Midbrain (tissue), 1 donor: ENCODE measurements around the gene MYH10.

Experiments used
- DNase-seq: peaks from one replicate; lab custom pipeline; 2025; lab: John Stamatoyannopoulos, UW

MYH10 gene

DNA sequence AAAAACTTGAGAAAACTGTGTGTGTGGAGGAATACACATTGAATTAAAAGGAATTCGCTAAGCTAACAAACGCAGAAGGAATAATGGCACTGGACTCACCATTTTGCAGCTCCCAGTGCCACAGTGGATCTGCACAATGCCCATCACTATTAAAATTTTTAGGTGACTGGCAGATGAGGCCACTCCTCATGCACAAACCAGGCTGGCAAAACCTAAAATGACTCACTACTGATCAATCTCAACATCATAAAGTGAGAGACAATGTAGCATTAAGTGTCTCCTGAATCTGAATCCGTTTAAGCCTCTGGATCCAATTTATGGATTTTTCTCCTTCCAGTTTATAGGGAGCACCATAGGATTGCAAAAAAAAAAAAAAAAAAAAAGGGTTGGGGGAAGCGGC, 20.6 kb downstream of the MYH10 start:
- DNase-seq = no peak

DNA sequence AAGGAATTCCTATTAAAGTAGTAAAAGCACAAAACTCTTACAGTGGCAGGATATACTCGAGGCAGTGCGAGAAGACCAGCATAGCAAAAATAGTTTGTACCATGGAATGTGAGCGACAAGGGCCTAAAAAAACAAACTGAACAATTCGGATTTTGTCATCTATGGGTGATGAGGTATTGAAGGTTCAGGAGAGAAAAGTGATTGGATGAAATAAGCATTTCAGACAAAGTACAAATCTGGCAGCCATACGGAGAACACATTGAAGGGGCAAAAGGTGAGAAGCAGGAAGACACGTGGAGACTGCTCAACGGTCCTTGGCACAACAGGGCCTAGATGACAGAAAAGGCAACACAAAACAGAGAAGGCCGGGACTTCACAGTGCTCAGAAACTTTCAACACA, 22.5 kb downstream of the MYH10 start:
- DNase-seq = no peak

DNA sequence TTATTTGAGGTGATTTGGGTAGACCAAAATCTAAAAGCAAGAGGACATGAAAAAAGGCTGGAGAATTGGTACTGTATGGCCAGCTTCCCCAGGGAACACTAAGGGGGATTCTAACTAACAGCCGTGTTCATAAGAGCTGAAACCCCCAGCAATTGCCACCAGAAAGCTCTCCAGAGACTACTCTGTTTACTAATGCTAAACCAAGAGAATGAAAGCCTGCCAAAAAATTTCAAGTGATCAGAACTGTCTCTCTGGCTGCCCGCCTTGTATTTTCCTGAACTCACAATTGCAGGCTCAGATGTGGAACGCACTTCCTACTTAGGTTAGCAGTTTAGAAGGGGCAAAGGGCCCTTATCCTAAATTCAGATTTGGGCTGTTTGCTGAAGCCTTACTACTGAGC, 24.1 kb downstream of the MYH10 start:
- peak; percentile 4 for DNase-seq

DNA sequence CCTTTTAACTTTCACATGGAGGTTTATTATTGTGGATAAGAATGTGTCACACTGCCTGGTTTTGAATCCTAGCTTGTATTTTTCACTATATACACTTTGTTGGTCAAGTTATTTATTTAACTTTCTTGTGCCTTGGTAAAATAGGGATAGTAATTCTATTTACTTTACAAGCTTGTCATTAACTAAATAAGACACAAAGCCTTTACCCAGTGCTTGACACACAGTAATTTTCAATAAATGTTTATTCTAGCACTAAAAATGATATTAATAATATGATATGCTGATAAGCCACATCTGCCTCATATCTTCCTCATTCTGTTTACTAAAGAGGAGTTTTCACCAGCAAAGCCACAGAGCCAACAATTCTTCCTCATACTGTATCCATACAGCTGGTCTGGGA, 27.8 kb downstream of the MYH10 start:
- no peak for DNase-seq

DNA sequence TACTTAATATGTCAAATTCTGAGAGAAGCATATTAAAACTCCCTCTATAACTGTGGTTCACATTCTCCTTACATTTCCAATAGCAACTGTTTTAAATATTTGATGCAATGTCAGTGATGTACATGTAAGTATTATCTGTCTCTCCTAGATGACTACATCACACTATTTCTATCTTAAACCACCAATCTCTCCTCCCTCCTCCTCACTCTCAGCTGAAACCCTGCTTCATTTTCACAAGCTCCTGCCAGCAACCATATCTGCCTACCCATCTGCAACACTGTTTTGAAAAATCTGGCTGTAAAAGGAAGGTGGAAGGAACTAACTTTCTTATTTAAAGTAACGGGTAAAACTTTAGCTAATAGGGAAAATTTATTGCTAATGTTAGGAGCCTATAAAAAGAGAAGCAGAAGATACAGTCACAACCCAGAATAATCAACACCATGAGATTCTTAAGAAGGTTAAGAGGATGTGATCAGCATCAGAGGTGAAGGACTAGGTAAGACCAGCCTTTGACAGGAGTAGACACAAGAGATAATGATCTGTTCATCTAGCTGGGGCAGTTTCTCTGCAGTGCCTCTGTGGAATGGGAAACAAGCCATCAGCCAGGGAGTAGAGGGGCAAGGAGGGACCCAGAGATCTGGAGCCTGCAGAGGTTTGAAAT, 31.0 kb downstream of the MYH10 start:
- no peak for DNase-seq

DNA sequence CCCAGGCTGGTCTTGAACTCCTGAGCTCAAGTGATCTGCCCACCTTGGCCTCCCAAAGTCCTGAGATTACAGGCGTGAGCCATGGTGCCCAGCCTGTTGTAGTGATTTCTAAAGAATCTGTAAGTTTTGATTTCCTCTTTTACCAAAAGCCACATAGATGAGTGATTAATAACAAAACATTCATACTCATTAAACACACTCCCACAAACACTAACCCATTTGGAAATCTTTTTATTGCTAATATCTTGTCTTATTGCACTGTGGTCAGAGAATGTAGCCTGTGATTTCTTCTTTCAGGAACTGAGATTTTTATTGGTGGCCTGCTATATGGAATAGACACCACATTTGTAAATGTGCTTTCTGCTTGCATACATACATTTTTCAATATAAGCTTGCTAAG, 31.6 kb downstream of the MYH10 start:
- DNase-seq = no peak

DNA sequence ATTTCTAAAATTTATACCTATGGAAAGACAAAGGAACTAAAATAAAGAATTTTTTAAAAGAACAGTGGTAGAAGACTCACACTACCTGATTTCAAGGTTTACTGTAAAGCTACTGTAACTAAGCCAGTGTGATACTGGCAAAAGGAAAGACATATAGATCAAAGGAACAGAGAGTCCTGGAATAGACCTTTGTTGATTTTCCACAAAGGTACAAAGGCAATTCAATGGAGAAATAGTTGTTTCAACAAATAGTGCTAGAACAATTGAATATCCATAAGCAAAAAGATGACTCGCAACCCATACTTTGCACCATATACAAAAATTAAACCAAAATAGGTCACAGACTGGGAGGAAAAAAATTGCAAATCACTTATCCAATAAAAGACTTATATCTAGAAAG, 36.7 kb downstream of the MYH10 start:
- DNase-seq = no peak

DNA sequence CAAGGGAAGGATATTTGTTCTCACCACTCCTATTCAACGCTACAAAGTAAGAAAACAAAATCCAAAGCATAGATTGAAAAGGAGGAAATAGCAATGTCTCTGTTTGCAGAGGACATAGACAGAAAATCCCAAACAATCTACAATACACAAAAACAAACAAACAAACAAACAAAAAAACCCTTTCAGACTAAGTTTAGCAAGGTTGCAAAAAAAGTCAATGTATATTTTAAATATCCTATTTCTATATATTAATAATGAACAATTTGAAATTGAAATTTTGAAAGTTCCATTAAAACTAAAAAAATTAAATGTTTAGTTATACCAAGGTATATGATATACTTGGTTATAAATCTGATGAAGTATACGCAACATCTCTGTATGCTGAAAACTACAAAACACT, 37.2 kb downstream of the MYH10 start:
- no peak for DNase-seq

DNA sequence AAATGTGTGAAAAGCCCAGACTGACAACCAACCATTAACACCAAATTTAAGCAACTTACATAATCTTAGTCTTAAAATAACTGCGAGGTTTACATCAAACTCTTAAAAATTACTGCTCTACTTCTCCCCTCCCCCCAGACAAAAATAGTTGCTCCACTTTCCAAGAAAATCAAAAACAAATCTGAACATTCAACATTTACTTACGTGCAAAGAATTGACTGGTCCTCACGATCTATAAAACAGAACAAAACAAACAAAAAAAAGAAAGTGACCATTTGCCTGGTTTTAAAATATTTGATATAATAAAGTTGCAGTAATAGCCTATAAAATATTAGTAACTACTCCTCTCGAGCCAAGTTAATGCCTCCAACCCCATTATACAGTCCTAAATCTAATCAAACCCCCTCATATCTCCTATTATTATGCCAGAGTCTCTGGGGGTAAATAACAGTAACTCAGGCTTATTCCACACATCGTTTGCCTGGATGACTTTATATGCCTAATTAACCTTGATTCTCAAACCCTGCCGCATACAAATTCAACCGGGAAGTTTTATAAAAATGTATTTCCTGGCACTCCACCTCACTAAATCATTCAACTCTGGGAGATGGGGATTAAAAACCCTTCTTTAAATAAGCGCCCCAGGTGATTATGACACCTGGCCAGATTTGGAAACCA, 41.5 kb downstream of the MYH10 start:
- no peak for DNase-seq

DNA sequence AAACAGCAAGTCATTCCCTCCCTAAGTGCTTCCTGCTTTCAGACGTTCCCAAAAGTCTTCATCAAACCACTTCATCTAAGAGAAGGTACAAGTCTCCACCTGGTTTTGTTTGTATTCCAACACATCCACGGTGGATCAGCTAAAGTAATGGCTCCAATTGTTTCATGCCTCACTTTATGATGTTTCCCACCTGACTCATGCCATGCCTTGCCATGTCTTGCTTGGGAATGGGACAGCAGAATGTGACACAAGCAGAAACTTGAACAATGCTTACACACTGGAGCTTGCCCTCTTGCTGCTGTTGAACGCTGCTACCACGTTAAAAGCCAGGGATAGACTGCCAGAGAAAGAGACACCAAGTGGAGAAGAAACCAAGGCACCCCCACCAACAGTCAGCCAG, 43.8 kb downstream of the MYH10 start:
- DNase-seq = no peak

DNA sequence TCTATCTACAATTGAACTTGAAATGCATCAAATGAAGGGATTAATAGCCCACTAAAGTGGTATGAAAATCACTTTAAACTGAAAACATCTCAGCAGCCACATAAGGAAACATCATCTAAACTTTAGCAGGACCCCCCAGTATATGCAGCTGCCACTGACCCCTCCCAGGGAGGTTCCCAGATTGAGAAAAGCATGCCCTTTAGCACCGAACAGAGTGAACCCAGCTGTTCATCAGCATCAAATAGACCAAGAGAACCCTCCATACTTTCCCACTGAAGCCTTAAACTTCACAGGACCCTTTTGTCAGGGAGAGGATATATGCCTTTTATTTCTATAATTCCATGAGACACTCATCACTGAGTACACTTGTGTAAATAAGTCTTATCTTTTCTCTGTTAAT, 44.6 kb downstream of the MYH10 start:
- no peak for DNase-seq

DNA sequence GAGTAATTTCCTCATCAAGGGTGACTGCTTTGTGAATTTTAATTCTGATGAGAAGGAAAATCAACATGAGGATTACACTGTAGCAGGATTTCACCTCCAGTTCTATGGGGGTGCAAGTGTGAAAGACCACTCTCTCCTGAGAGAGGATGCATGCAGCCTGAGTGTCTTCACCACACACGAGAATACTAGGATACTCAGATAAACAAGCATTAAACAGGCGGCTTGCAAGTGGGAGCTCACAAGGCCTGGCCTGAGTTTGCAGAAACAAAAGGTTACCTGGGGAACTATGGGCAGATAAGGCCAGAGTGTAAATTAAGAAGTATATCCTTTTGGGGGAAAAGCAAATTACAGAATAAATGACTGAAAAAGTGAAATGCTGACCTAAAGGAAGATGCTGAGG, 46.6 kb downstream of the MYH10 start:
- no peak for DNase-seq

DNA sequence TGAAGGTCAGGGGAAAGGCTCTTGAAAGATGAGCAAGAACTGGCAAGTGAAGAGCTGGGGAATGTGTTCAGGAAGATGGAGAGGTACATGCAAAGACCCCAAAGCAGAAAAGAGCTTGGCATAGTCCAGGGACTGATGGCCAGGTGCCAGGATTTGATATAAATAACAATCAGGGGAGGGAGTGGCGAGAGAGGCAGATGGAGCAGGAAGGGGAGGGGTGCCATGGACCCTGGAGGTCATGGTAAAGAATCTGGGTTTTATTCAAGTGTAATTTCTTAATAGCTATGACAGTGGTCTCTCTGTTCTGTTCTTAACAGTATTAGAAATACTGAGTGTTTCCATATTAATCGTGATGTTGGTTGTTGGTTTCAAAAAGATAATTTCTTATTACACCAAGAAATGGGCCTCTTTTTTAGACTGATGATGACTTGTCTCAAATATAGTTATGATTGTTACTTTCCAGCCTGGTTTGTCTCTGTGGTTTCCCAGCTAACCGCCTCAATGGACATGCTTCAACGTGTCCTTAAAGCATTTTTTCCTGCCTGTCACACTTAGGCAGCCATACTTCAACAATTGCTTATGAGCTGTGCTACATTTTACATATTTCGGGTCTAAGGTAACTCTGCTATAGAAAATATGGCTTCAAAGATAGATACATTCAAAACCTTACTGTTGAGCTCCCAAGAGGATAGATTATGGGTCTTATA, 49.4 kb downstream of the MYH10 start:
- DNase-seq = no peak

DNA sequence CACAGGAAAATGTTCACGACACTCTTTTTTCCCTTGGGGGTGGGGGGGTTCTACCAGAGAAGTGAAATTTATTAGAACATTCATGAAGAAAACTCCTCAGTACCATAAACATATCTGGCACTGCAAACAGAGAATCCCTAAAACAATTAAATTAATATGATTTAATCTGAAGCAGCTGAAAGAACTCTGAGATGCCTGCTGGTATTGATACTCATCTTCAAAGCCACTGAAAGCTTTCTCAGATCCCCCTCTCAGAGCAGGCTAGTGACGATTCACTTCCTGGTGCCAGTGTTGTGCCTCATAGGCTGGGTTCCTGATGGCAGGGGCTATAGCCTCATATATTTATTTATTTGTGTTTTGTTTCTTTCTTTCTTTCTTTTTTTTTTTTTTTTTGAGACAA, 52.7 kb downstream of the MYH10 start:
- DNase-seq = no peak

DNA sequence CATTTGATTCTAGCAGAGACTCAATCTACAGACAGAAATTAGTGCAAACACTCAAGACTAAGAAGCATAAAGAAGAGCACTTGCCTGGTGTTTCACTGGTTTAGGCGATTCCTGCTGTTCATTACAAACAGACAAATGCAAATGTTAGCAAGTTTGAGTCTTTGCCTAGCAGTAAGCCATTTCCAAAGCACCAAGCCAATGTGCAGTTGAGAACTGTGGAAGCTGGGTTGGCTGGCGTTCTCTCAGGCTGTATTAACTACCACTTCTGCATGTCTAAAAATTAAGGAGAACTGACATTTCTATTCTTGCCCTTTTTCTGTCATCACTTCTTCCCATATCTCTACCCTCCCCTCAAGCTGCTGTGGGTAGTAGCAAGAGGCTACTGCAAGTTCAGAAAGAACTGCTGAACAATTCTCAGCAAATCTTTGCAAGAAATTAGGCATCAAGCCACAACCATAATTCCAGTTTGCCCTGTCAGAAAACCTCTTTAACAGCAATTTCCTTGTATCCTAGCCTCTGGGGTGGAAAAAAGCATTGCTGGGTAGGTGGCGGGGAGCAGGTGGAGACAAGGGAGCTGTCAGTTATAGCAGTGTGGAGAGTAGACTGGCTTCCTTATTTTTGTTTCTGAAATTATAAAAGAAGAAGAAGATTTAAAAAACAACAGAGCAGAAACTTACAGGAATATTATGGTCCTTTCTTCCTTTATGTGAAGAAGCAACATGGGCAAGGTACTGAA, 53.8 kb downstream of the MYH10 start:
- DNase-seq = no peak

DNA sequence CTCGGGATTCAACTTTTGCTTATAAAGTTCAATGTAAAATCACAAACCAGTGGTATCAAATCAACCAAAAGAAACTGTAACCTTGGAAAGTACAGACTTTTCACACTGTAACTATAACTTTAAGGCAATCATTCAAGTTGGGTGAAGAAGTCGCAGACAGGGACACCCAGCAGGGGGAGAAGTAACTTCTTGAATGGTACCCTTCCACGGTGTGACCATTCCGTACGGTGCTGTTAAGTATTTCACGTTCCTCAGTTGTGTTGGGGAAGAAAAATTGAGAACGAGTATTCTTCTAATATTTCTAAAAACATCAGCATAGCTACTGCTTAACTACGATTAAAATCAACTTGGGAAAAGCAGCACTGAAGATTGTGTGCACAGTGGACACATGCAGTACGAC, 55.8 kb downstream of the MYH10 start:
- no peak for DNase-seq

DNA sequence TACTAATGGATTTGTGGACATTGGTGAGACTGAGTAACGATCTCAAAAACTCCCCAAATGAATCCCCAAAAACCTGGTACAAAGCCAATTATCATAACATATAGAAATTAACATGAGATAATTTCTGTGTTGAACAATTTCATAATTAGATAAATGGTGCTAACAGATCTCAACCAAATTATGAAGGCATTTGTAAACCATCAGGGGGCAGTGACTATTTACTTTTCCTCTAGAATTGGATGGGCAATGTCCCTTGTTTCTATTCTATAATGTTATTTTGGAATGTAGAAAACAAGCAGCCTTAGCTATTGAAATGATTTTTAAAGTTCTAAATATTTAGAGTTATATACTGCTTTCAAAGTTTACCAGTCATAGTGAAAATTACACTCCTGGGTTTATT, 57.8 kb downstream of the MYH10 start:
- no peak for DNase-seq

DNA sequence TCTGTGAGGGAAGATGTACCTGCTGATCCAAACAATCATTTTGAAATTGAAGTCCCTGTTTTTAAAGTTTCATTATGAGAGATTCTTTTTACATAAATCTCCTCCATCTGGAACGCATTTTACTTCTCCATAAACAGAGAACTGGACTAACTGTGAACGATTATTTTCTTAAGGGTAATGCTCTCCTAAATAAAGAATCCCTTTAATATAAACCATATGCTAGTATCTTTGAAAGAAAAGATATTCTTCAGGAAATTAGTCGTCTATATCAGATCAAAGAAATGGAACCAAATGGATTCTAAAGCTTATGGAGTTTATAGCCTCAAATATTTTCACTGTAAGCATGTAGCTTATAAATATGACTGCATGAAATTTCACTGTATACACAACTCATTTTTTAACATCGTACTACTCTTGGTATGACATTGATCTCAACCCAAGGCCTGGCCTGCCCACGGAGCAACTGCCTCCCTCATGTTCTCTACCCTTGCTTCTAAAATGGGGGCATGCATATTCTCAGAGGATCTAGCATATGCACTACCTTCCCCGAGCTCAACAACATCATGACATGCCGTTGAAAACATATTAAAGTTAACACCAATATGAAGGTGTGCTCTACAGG, 66.4 kb downstream of the MYH10 start:
- DNase-seq = no peak

DNA sequence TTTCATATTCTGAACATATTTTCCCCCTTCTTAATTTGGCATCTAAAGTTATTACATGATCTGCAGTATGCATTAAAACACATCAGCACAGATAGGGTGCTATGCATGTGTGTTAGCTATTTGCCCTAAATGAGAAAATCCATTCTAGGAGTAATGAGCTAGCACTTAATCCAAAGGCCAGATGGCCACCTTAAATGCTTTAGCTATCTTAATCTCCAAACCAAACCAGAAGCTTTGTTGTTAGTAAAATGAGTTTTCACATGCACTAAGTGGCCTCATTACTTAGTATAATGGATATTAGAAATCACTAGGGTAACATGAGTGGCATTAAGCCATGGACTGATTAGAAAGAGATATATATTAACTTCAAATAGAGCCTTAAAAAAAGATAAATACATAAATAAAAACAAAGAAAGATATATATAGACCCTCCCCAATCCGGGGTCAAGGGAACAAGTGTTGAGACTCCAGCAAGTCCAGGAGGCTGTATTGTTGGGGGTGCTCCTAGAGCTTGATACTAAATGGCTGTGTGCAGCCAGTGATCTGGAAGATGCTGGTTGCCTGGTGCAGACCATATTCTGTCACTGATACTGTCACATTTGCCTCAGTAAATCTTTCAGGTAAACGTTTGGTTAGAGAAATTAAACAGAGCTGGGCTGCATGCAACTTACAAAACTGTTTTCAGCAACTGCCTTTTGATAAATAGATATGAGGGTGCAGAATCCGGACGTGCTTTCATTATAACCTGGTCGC, 67.3 kb downstream of the MYH10 start:
- no peak for DNase-seq

DNA sequence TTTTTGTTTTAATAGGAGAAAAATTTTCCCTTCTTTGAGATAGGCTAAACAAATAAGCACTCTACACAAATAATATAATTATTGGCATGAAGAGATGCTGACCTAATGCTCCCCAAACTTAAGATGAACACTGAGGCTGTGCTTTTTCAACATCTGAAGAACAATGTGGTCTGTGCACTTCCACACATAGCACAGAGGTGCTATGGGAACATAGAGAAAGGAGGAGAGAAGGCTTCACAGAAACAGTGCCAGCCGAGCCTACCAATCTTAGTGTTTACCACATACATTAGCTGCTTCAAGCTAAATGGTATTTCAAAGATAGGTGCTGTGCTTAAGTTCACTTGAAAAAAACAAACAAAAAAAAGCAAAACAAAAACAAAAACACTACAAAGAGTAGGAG, 72.4 kb downstream of the MYH10 start:
- no peak for DNase-seq

DNA sequence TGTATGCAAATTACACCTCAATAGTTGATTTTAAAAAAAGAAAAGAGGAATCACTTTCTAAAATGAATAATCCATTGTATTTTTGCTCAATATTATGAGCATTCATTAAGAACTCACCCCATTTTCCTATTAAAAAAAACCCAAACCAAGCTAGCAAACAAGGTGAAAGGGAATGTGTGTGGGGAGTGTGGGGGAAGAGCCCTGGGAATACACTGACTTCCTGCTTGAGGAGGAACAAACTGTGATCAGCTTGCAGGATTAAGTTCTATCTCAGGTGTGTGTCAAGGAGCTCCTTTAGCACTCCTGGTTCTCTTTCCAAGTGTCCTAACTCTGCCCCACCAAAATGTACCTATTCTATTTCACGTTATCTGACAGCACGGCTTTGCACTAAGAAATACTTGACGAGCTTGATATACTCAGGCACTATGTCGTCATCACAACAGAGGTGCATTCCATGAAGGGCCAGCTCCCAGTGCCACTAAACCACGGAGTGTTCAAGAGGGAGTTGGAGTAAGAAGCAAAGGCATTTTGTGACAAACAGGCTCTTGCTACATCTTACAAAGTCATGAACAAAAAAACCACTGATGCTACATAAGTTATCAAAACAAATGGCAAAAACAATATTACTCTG, 73.2 kb downstream of the MYH10 start:
- no peak for DNase-seq
